ENCODE results near the gene MARCHF9. TPM values are rescaled to one million over a fixed set of nuclear protein-coding genes. Genes with fewer than 3 reads are reported as not detected.

The MARCHF9 gene
- total RNA-seq, 4 donors from 2014 or later: 4.2 to 10.5 (median 5.2) TPM

- no peak for TF ChIP-seq CTCF (IDR thresholded peaks at IDR 0.05; ENCODE audit: low read depth)
Observed at GRCh38 chr12:57750561-57751431, 4.1 kb upstream of the MARCHF9 start.

GRCh38 chr12:57751432-57751787, 3.5 kb upstream of the MARCHF9 start:
- TF ChIP-seq CTCF (IDR thresholded peaks at IDR 0.05; ENCODE audit: low read depth): no peak

- TF ChIP-seq CTCF (IDR thresholded peaks at IDR 0.05; ENCODE audit: low read depth): no peak
Observed at GRCh38 chr12:57751788-57752667, 2.9 kb upstream of the MARCHF9 start, which contains the start of gene CDK4. CDK4 (minus strand) TSS chr12:57752310; CDS start chr12:57751717, 593 bp downstream.

- no peak for TF ChIP-seq CTCF (IDR thresholded peaks at IDR 0.05; ENCODE audit: low read depth)
Observed at GRCh38 chr12:57752668-57753000, 2.3 kb upstream of the MARCHF9 start.

GRCh38 chr12:57753756-57754337, 1.1 kb upstream of the MARCHF9 start:
- TF ChIP-seq CTCF (IDR thresholded peaks at IDR 0.05; ENCODE audit: low read depth): no peak

- no peak for TF ChIP-seq CTCF (IDR thresholded peaks at IDR 0.05; ENCODE audit: low read depth)
Observed at GRCh38 chr12:57755194-57755453, 221 bp downstream of the MARCHF9 start.

Measured in subcutaneous adipose tissue (tissue), 4 donors.